Stimulated activated CD8-positive, alpha-beta memory T cell treated with anti-CD3 and anti-CD28 coated beads, Interleukin-4, amount 100 ng/mL, for 4 hours (primary cell): Measurements from ENCODE around the gene OR10H3.
"Not testable (repeated sequence)": the region's sequence is repeated elsewhere in the genome, so short reads cannot be mapped to it uniquely, and the experiment has no call there.

ENCODE experiments used
- DNase-seq, 2 donors: peaks; one replicate each; pipeline ENCODE4 v3.0.0-alpha.2; 2020; ENCODE audit warnings: low read depth in 2 of 2, low spot score in 1 of 2

Gene OR10H3

GRCh38 chr19:15776991-15777970 is 39.5 kb downstream of the OR10H3 start:
- DNase-seq = no peak

GRCh38 chr19:15779756-15780476 is 42.1 kb downstream of the OR10H3 start:
- DNase-seq = no peak

- DNase-seq = no peak
These were observed 43.0 kb downstream of the OR10H3 start for GRCh38 chr19:15780610-15781418.

GRCh38 chr19:15781661-15782060 is 43.9 kb downstream of the OR10H3 start:
- no peak for DNase-seq

GRCh38 chr19:15782211-15782610 is 44.4 kb downstream of the OR10H3 start:
- DNase-seq = no peak

GRCh38 chr19:15782896-15783295 is 45.1 kb downstream of the OR10H3 start:
- not testable (repeated sequence) for DNase-seq

- no peak for DNase-seq
These were observed 49.9 kb downstream of the OR10H3 start, which contains the start of gene OR10H5 for GRCh38 chr19:15787611-15788155. Gene OR10H5 (plus strand): TSS chr19:15787661. CDS start chr19:15794049, 6,388 bp downstream.

GRCh38 chr19:15788594-15789270 is 50.9 kb downstream of the OR10H3 start:
- DNase-seq = no peak

GRCh38 chr19:15790096-15790495 is 52.3 kb downstream of the OR10H3 start:
- no peak for DNase-seq
